ENCODE results near the gene TEX11.

GRCh38 chrX:70656304-70656703 is 252.2 kb downstream of the TEX11 start:
- TF ChIP-seq POLR2AphosphoS5 (IDR thresholded peaks at IDR 0.05), result no peak
- no peak for TF ChIP-seq CTCF (IDR thresholded peaks at IDR 0.05)
